Activated CD4-positive, alpha-beta T cell treated with anti-CD3 and anti-CD28 coated beads, Interleukin-2, Interleukin-6, amounts not matched to agents 100 ng/mL and 50 ng/mL, durations not matched to agents 16 hours and 8 hours (primary cell): ENCODE results near the gene ZFTA.
"Not testable (repeated sequence)": the region's sequence is repeated elsewhere in the genome, so short reads cannot be mapped to it uniquely, and the experiment has no call there.

ENCODE experiments used
- DNase-seq: peaks from one replicate; pipeline ENCODE4 v3.0.0-alpha.2; 2020

ZFTA gene

DNA sequence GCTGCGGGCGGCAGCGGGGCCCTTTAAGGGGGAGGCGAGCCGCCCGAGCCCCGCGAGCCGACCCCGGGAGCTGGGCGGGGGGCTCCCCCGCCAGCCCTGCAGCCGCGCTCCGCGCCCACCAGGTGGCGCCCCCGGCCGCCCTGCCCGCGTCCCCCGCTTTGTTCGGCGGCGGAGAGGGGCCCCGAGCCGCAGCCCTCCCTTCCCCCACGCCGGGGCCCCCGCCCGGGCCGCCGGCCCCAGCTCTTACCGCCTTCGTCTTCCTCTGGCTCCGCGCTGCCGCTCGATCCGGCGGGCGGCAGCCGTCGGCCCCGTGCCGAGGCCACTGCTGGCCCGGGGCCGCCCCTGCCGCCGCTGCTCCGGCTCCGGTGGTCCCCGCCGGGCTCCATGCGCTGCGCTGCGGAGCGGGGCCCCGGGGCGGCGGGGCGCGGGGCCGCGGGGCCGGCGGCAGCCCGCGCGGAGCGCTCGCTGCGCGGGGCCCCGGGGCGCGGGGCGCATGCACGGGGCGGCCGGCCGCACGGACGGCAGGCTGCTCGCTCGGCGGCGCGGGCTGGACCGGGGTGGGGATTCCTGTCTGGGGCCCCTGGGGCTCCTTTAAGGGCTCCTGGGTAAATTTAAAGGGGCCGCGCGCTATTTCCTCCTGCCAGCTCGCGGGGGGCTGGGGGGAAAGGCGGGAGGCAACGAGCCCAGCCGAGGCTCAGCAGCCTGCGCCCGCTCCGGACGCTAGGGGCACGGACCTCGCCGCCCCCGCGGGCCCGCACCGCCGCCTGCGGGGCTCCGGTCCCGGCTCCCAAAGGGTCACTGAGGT, at the start of gene ZFTA:
Gene ZFTA, minus strand, starts transcription at position 539 of the 805 bp plus-strand sequence. Its CDS starts 153 bp downstream, at position 386.
- peak; percentile 58 for DNase-seq

DNA sequence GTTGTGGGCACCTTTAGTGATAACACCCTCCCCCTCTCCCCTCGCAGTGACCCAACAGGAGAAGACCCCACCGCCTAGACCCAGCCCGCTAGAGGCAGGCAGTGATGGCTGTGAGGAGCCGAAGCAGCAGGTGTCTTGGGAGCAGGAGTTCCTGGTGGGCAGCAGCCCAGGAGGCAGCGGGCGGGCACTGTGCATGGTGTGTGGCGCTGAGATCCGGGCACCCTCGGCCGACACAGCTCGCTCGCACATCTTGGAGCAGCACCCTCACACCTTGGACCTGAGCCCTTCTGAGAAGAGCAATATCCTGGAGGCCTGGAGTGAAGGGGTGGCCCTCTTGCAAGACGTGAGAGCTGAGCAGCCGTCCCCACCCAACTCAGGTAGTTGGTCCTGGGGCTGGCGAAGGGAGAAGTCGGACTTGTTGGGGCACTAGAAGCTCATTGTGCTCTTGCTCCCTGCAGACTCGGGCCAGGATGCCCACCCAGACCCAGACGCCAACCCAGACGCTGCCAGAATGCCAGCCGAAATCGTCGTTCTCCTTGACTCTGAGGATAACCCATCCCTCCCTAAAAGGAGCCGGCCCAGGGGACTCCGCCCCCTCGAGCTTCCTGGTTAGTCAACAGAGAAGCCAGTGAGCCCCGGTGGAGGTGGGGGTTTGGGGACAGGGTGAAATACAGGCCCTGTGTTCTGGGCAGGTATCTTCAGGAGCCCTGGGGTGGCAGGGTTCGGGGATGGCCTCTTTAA, 49.4 kb upstream of the ZFTA start:
- no peak for DNase-seq

DNA sequence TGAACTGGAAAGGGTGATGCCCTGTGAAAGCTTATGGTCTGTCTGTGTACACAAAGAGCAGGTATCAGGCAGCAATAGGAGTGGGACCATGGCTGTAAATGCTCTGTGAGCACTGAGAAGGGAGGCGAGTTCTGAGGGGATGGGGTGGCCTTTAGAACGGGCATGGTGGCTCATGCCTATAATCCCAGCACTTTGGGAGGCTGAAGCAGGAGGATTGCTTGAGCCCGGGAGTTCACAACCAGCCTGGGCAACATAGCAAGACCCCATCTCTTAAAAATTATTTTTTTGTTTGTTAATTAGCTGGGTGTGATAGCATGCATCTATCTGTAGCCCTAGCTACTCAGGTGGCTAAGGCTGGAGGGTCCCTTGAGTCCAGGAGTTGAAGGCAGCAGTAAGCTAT, 48.2 kb upstream of the ZFTA start:
- DNase-seq: no peak

DNA sequence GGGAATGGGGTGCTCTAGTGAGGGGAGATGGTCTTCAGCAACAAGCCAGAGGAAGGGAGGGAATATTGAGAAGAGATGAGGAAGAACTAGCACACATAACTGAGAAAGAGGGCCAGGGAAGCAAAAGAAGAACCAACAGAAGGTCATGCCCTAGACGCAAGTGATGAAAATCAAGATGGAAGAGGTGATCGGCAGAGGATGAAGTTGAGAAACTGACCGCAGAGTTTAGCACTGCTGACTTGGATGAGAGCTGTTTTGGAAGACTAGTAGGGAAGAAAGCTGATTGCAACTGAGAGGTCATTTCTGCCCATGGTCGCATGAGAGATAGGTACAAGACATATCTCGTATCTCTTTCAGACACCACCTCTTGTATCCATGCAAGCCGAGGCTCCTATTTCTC, 47.6 kb upstream of the ZFTA start:
- no peak for DNase-seq

DNA sequence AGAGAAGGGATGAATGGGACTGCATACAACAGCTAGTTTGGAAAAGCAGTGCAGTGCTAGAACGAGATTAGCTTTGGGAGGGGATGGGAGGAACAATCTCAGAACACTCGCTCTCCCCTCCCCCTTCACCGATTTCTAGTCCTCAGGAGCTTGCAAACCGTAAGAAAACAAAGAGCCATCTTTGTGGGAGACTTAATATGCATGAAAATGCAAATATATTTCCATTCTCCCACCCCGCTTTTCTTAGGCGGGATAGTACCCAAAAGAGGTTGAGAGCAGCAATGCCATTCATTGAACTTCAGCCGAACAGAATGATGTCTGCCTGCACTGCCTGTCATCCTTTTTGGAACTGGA, 45.8 kb upstream of the ZFTA start:
- no peak for DNase-seq

DNA sequence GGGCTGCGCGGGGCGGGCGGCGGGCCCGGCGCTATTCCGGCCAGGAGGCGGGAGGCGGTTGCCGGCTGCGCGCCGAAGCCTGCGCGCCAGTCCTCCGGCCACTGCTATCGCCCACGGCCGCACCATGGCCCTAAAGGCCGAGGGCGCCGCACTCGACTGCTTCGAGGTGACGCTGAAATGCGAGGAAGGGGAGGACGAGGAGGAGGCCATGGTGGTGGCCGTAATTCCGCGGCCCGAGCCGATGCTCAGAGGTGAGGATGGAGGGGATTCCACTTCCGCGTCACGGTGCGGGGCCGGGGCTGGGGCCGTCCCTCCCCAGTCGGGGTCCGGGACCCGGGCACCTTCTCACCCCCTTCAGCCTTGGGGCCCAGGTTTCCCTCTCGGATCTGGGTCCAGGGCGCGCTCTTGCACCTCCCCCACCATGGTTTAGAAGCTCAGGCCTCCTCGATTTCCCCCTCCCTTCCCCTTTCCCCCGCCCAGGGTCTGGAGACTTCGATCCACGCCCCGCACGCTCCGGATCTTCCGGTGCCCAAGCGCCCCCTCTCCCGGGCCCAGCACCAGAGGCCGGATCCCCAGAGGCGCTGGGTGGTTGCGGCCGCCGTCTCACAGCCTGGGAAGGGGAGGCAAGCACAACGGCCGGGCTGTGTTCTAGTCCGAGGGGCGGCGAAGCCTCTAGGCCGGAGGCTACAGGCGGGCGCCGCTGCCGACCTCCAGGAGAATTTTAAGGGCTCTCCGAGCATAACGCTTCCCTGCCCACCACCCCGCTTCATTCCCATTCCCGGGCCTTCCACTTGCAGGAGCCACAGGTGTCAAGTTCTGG, 45.2 kb upstream of the ZFTA start:
- peak; percentile 70 for DNase-seq

DNA sequence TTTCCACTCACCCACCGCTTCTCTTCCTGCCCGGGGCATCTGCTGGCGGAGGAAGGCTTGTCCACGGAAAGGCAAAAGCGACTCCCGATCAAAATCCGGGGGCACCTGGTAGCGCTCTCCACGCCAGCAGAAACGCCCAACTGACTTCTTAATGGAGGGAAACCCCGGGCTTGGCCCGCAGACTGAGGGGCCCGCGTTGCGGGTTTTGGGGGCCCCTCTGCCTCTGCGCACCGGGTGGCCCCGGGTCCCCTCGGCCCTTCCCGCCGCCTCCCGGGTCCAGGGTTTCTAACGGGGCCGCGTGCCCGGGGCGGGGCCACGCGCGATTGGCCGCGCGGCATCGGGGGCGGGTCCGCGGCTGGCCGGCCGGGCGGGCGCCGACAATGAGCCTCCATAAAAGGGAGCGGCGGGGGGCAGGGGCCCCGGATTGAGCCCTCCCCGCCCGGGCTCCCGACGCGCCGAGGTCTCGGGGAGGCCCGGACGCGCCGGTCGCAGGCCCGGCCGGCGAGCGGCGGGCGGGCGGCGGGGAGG, 44.5 kb upstream of the ZFTA start, which contains the start of gene SPINDOC:
Gene SPINDOC, plus strand, starts transcription at position 422 of the 528 bp plus-strand sequence. CDS start 231 bp downstream, outside the sequence.
- peak; percentile 88 for DNase-seq

DNA sequence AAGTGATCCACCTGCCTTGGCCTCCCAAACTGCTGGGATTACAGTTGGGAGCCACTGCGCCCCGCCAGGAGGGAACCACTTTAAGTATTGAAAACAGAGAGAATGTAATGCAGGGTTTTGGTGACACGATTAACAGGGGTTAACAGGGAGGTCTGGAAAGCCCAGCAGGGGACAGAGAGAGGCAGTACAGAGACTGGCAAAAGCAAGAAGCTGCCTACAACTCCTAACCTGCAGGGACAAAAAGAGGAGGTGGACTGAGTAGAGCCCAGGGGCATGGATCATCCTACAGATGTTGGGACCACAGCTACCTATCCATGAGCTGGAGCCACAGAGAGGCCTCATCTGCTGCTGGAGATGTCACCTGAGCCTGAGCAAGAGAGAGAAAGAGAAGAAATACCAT, 42.9 kb upstream of the ZFTA start:
- no peak for DNase-seq

DNA sequence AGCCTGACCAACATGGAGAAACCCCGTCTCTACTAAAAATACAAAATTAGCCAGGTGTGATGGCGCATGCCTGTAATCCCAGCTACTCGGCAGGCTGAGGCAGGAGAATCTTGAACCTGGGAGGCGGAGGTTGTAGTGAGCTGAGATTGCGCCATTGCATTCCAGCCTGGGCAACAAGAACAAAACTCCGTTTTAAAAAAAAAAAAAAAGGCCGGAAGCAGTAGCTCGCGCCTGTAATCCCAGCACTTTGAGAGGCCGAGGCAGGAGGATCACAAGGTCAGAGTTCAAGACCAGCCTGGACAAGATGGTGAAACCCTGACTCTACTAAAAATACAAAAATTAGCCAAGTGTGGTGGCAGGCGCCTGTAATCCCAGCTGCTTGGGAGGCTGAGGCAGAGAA, 41.8 kb upstream of the ZFTA start:
- DNase-seq: not testable (repeated sequence)

DNA sequence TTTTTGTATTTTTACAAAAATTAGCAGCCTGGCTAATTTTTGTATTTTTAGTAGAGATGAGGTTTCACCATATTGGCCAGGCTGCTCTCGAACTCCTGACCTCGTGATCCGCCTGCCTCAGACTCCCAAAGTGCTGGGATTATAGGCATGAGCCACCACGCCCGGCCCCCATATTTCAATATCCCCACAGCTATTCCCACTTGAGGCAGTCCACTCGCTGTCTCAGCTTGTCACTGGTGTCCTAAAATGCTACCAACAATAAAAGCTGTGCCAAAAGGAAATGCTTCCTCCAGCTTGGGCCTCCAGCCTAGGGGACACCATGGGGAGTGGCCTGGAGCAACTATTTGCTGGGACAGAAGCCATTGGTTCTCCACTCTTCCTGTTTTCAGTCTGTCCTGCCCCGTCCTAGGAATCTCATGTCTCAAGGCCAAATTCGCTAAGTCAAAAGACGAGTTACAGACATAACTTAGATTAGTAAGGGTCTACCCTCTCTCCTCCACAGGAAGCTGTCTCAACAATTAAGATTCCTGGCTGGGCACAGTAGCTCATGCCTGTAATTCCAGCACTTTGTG, 37.4 kb upstream of the ZFTA start:
- no peak for DNase-seq

DNA sequence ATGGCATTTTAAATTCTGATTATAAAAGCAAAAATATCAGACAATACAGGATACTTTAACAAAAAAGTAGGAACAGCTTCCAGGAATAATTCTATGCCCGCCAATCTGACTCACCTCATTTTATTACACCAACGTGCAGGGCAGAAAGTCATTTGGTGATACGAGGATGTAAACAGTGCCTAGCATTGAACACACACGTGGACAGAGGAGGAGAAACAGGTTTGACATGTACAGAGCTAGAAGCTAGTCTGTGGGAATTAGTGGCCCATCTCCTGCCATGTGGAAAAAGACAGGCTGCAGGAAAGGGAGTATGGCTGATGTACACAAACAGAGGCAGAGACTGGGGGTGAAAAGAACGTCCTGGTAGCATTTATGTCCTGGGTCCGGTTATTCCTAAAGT, 35.7 kb upstream of the ZFTA start:
- DNase-seq: no peak

DNA sequence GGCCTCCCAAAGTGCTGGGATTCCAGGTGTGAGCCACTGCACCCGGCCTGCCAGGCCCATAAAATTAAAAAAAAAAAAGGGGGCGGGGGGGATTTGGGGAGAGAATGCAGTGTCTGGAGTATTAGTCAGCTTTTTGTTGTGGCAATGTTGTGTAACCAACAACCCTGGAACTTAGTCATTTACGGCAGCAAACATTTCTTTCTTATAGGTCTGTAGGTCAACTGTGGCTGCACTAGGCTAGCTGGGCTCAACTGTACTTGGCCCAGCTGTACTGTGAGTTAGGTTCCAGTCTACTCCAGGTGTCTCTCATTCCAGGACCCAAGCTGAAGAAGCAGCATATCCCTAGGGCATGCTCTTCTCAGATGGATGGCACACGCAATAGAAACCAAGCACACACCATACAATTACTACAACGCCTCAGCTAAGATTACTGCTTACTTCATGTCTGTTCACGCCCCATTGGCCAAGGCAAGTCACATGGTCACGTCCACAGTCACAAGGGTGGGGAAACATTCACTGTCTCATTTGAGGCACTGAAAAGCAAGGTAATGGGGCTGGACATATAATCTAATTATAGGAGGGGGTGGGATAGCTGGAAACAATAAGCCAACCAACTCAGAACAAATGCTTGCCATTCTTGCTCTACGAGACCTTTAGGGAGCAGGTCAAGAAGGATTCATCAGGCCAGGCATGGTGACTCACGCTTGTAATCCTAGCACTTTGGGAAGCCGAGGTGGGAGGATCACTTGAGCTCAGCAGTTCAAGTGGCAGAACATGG, 34.3 kb upstream of the ZFTA start:
- no peak for DNase-seq

DNA sequence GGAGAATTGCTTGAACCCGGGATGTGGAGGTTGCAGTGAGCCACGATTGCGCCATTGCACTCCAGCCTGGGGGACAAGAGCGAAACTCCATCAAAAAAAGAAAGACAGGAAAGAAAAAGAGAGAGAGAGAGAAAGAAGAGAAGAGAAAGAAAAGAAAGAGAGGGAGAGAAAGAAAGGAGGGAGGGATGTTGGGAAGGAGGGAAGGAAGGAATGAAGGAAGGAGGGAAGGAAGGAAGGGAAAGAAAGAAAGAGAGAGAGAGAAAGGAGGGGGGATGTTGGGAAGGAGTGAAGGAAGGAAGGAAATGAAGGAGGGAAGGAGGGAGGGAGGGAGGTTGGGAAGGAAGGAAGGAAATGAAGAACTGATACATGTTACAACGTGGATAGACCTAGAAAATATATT, 32.3 kb upstream of the ZFTA start:
- no peak for DNase-seq

DNA sequence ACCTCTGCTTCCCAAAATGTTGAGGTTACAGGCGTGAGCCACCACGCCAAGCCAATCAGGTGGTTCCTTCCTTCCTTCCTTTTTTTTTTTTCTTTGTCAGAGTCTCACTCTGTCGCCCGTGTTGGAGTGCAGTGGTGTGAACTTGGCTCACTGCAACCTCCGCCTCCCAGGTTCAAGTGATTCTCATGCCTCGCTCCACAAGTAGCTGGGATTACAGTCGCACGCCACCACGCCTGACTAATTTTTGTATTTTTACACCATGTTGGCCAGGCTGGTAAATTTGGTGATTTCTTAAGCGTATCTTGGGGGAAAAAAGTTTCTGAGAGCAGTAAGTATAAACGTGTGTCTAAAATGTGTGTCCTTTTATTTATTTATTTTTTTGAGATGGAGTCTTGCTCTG, 26.5 kb upstream of the ZFTA start:
- no peak for DNase-seq

DNA sequence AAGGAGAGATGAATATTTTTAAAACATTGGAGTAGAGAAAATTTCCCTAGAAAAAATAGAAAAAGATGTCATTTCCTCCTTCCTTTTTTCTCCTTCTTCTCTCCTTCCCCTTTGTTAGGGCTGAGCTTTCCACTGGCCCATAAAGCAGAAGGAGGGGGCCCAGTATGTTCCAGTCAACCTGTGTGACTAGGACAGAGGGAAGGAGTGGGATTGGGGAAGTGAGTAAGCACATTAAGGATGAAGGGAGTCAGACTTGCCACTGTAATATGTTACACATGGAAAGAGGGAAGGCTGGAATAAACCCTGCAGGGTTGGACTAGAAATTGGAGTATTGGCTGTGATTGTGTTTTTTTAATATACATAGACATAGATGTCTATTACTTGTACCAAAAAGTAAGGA, 24.6 kb upstream of the ZFTA start:
- no peak for DNase-seq

DNA sequence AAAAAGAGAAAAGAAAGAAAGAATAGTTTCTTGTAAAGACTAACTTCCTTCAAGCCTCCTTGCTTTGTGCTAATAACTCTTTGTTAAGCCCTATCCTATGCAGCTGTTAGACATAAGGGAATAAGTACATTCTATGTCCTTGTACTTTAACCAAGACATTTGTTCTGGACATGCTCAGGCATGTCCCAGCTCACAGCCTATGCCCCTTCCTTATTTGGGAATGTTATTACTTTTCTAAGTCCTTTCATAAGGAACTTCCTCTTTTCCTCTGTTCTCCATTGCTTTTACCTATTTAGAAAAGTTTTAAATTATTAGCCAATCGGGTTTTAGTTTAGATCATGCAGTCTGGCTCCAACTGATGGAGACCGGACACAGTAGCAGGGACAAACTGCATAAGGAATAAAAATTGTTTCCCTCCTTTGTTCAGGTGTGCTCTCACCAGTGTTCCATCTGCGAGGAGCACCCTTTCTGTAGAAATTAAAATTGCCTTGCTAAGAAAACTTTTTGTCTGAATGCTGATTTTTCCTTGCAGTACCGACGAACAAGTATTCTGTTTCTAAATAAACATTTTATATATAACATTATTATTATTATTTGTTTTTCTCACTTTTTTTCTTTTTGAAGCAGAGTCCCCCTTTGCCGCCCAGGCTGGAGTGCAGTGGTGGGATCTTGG, 23.1 kb upstream of the ZFTA start:
- no peak for DNase-seq

DNA sequence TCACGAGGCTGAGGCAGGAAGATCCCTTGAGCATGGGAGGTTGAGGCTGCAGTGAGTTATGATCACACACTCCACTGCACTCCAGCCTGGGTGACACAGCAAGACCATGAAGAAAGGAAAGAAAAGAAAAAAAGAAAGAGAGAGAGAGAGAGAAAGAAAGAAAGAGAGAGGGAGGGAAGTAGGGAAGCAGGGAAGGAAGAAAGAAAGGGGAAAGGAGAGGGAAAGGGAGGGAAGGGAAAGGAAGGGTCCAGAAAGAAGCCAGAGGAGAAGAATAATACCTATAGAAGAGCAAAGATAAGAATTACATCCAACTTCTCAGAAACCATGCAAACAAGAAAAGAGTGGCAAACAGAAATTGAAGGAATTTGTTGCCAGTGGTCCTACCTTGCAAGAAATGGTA, 17.2 kb upstream of the ZFTA start:
- no peak for DNase-seq

DNA sequence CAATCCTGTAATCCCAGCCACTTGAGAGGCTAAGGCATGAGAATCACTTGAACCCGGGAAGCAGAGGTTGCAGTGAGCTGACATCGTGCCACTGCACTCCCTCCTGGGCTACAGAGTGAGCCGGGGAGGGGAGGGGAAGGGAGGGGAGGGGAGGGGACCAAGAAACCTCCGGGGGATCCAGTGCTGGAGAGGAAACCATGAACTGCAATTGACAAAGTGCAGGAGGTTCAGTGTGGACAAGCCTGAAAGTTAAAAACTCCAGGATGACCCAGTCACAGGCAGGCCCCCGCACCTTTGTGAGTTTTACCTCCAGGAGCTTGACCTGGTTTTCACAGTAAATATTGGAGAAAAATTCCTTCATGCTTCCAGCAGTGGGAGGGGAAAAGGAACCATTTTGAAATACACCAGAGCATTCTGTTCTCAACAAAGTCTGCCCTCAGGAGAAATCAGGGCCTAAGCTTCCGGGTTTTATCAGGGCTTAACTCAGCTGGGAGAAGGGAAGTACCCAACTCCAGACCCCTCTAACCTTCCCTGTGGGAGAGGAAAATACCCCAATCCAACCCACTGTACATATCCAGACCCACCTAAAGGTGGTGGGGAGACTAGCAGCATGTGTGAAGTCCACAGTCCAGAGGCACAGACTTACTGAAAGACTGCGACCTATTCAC, 15.5 kb upstream of the ZFTA start:
- no peak for DNase-seq

DNA sequence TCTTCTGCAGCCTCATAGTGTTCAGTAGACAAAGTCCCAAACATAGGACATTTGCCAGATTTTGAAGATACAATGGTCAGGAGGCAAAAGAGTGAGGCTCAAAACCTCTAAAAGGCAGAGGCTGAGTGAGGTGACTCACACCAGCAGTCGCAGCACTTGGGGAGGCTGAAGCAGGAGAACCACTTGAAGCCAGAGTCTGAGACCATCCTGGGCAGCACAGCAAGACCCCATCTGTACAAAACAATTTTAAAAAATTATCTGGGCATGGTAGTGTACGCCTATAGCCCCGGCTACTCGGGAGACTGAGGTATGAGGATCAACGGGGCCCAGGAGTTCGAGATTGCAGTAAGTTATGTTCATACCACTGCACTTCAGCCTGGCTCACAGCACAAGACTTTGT, 14.2 kb upstream of the ZFTA start:
- DNase-seq: no peak

DNA sequence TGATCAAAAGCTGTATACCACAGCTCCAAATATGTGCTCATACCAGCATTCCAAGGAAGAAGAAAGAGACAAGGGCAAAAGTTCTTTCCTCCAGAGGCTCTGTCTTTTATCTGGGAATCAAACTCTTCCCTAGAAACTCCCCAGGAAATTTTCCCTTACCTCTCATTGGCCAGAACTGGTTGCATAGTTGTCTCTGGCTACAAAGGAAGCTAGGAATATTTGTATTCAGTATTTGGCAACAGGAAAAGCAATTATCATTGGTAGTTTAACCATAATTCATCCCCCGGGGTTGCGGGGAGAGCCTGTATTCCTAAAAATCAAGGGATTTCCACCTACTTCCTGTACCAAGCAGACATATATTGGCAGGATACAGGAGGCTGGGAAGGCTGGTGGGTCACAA, 10.5 kb upstream of the ZFTA start:
- no peak for DNase-seq

DNA sequence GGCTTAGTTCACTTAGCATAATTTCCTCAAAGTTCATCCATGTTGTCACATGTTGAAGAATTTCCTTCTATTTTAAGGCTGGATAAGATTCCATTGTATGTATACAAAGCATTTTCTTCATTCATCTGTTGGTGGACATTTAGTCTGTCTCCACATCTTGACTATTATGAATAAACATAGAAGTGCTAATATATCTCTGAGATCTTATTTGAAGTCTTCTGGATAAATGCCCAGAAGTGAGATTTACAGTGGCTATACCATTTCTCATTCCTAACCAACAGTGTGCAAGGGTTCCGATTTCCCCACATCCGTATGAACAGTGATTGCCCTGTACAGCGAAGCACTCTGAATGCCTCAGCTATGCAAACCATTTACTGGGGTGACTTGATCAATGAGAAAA, 6.6 kb upstream of the ZFTA start:
- no peak for DNase-seq
